NB4 (cell line): Measurements from ENCODE around the gene RBBP8.

ENCODE experiments used
- CTCF ChIP-seq: IDR thresholded peaks from one replicate; pipeline ENCODE4 v1.5.1; 2012; ENCODE audit warnings: low read depth, low read length
- MAX ChIP-seq: IDR thresholded peaks from 2 replicates; pipeline ENCODE4 v1.6.1; 2011; ENCODE audit warnings: low read depth, low read length
- MYC ChIP-seq: IDR thresholded peaks from 2 replicates; pipeline ENCODE4 v1.6.1; 2011; ENCODE audit warnings: low read depth, low read length
- POLR2A ChIP-seq: IDR thresholded peaks from 2 replicates; pipeline ENCODE4 v1.6.1; 2011; ENCODE audit warnings: mild to moderate bottlenecking; ENCODE audit not compliant: insufficient read length; ENCODE audit errors: extremely low read depth

- TF ChIP-seq CTCF (no peak), POLR2A (no peak), MAX (peak; percentile 66), MYC (peak; percentile 50; the same call in 1 of the 2 replicates)
Observed at GRCh38 chr18:23068570-23069310, 135.6 kb downstream of the RBBP8 start.
